ENCODE results near the gene ASF1A. TPM values are rescaled to one million over a fixed set of nuclear protein-coding genes. Genes with fewer than 3 reads are reported as not detected.

ASF1A gene
- total RNA-seq, 2 experiments from 2014 or later: 10.7 to 11.9 TPM

GRCh38 chr6:118899948-118900347 is 6.0 kb downstream of the ASF1A start:
- peak overlapping the region; percentile 22 for H3K4me3 Mint-ChIP-seq
- no peaks in the 10 kb centered on the region for H3K27me3 Mint-ChIP-seq
- H3K4me3 ChIP-seq (ENCODE audit: low read length): no peak overlapping the region
- H3K27me3 ChIP-seq (ENCODE audit: control insufficient read depth in 1 of 2, insufficient read depth in 2 of 2, low read length in 2 of 2): no peaks in the 10 kb centered on the region
- H3K36me3 Mint-ChIP-seq (ENCODE audit: low read depth): peaks cover 73% of the 10 kb centered on the region
- no peaks in the 10 kb centered on the region for H3K9me3 Mint-ChIP-seq
- TF ChIP-seq CTCF (IDR thresholded peaks at IDR 0.05): no peak
- H3K9me3 ChIP-seq (ENCODE audit: control insufficient read depth in 1 of 2, insufficient read depth in 1 of 2, low read length in 2 of 2): no peaks in the 10 kb centered on the region
- H3K36me3 ChIP-seq (ENCODE audit: insufficient read depth, low read length): peaks cover 61% of the 10 kb centered on the region
- ChIA-PET POLR2A (interaction anchor here (0.5 kb wide), 1 partner anchor 219 kb away, joined by 3 read pairs; no protein-coding TSS in a partner anchor), CTCF (no interaction called here)
- peaks cover 35% of the 10 kb centered on the region for H3K4me1 ChIP-seq (ENCODE audit: insufficient read depth, low read length)
- peak overlapping the region in 1 of 2 donors; percentile 55 for H3K27ac ChIP-seq (ENCODE audit: low read depth in 1 of 2, low read length in 2 of 2)
- intact Hi-C loops (cut with DNase I, micrococcal nuclease): loop anchor here in 1 of 2 experiments (10.0 kb wide), 3 partner anchors 245 to 1225 kb away; partner anchors contain the start of genes CEP85L and NUS1
- ATAC-seq (ENCODE audit: poor library complexity) (peak; percentile 46), DNase-seq (peak in 4 of 14 experiments; percentile 20 to 67 (median 55))
- peak overlapping the region; percentile 16 for H3K27ac Mint-ChIP-seq
- H3K4me1 Mint-ChIP-seq (ENCODE audit: low read depth): peaks cover 89% of the 10 kb centered on the region

- POLR2A ChIA-PET: interaction anchor here (0.7 kb wide), 2 partner anchors 11 to 94 kb away, joined by 3 to 4 read pairs; no protein-coding TSS in a partner anchor
- CTCF ChIA-PET: interaction anchor here (0.6 kb wide), 1 partner anchor 118 kb away, joined by 4 read pairs; no protein-coding TSS in a partner anchor
- DNase-seq (no peak), ATAC-seq (ENCODE audit: poor library complexity) (no peak)
- Histone ChIP-seq H3K9me3 (ENCODE audit: control insufficient read depth in 1 of 2, insufficient read depth in 1 of 2, low read length in 2 of 2) (no peaks in the 10 kb centered on the region), H3K4me3 (ENCODE audit: low read length) (no peak overlapping the region), H3K27me3 (ENCODE audit: control insufficient read depth in 1 of 2, insufficient read depth in 2 of 2, low read length in 2 of 2) (no peaks in the 10 kb centered on the region), H3K36me3 (ENCODE audit: insufficient read depth, low read length) (peaks cover 86% of the 10 kb centered on the region), H3K27ac (ENCODE audit: low read depth in 1 of 2, low read length in 2 of 2) (no peak overlapping the region), H3K4me1 (ENCODE audit: insufficient read depth, low read length) (peaks cover 28% of the 10 kb centered on the region)
- Mint-ChIP-seq H3K4me3 (no peak overlapping the region), H3K27ac (peak overlapping the region; percentile 16), H3K36me3 (ENCODE audit: low read depth) (peaks cover 92% of the 10 kb centered on the region), H3K9me3 (no peaks in the 10 kb centered on the region), H3K4me1 (ENCODE audit: low read depth) (peaks cover 92% of the 10 kb centered on the region), H3K27me3 (no peaks in the 10 kb centered on the region)
- TF ChIP-seq CTCF (IDR thresholded peaks at IDR 0.05): no peak
- intact Hi-C loops (cut with DNase I, micrococcal nuclease): no loop called here
Measured at GRCh38 chr6:118902726-118903125, 8.8 kb downstream of the ASF1A start.

GRCh38 chr6:118903138-118903537 is 9.2 kb downstream of the ASF1A start:
- ChIA-PET CTCF (no interaction called here), POLR2A (interaction anchor here (1.6 kb wide), 1 partner anchor 10 kb away, joined by 9 read pairs; the partner anchor contains the start of gene ASF1A)

More at GRCh38 chr6:118903138-118903537, 9.2 kb downstream of the ASF1A start:
- H3K4me1 ChIP-seq (ENCODE audit: insufficient read depth, low read length): peaks cover 28% of the 10 kb centered on the region
- intact Hi-C loops (cut with DNase I, micrococcal nuclease): no loop called here
- H3K27ac ChIP-seq (ENCODE audit: low read depth in 1 of 2, low read length in 2 of 2): no peak overlapping the region
- no peak for DNase-seq
- peaks cover 88% of the 10 kb centered on the region for H3K4me1 Mint-ChIP-seq (ENCODE audit: low read depth)
- peak overlapping the region; percentile 16 for H3K27ac Mint-ChIP-seq
- no peaks in the 10 kb centered on the region for H3K27me3 ChIP-seq (ENCODE audit: control insufficient read depth in 1 of 2, insufficient read depth in 2 of 2, low read length in 2 of 2)
- H3K4me3 ChIP-seq (ENCODE audit: low read length): no peak overlapping the region
- H3K27me3 Mint-ChIP-seq: no peaks in the 10 kb centered on the region
- H3K36me3 Mint-ChIP-seq (ENCODE audit: low read depth): peaks cover 93% of the 10 kb centered on the region
- ATAC-seq (ENCODE audit: poor library complexity): no peak
- peaks cover 86% of the 10 kb centered on the region for H3K36me3 ChIP-seq (ENCODE audit: insufficient read depth, low read length)
- TF ChIP-seq CTCF (IDR thresholded peaks at IDR 0.05): no peak
- no peaks in the 10 kb centered on the region for H3K9me3 Mint-ChIP-seq
- H3K4me3 Mint-ChIP-seq: no peak overlapping the region
- H3K9me3 ChIP-seq (ENCODE audit: control insufficient read depth in 1 of 2, insufficient read depth in 1 of 2, low read length in 2 of 2): no peaks in the 10 kb centered on the region
